ENCODE results near the gene FABP6. TPM values are rescaled to one million over a fixed set of nuclear protein-coding genes. Genes with fewer than 3 reads are reported as not detected.

FABP6 gene
- total RNA-seq, 1 experiment from 2014 or later: 0.52 TPM

DNA sequence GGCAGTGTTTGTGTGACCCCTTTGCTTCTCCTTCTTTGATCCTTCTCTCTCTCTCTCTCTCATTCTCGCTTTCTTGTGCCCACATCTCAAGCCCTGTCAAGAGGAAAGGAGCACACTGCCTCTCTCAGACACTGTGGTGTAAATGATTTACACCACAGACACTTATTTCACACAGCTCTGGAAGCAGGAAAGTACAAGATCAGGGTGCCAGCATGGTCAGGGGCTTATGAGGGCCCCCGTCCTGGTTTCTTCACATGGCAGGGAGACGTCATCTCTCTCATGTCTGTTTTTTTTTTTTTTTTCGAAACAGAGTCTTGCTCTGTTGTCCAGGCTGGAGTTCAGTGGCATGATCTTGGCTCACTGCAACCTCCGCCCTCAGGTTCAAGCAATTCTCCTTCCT is 6.4 kb downstream of the FABP6 start:
- no TSS peak for BruUV-seq (replicated peaks)
- intact Hi-C loops (cut with micrococcal nuclease; ENCODE audit: unreplicated experiment): no loop called here
- Histone ChIP-seq H3K27ac (ENCODE audit: low read depth, low read length, poor library complexity, severe bottlenecking) (no peak overlapping the region), H3K4me3 (ENCODE audit: low read depth, low read length, poor library complexity, severe bottlenecking) (no peak overlapping the region), H3K9me3 (ENCODE audit: low read depth, low read length, poor library complexity, severe bottlenecking) (no peaks in the 10 kb centered on the region), H3K27me3 (replicated peaks; ENCODE audit: insufficient read depth, low read depth, low read length, poor library complexity) (no peaks in the 10 kb centered on the region), H3K4me1 (ENCODE audit: insufficient read depth, low read length, poor library complexity, severe bottlenecking) (no peaks in the 10 kb centered on the region), H3K36me3 (ENCODE audit: insufficient read depth, low read length, poor library complexity, severe bottlenecking) (no peaks in the 10 kb centered on the region)
- POLR2A ChIA-PET (ENCODE audit: low non-redundant PET): no interaction called here
- no peak for DNase-seq (ENCODE audit: low spot score)
- TF ChIP-seq, protein P1, sequence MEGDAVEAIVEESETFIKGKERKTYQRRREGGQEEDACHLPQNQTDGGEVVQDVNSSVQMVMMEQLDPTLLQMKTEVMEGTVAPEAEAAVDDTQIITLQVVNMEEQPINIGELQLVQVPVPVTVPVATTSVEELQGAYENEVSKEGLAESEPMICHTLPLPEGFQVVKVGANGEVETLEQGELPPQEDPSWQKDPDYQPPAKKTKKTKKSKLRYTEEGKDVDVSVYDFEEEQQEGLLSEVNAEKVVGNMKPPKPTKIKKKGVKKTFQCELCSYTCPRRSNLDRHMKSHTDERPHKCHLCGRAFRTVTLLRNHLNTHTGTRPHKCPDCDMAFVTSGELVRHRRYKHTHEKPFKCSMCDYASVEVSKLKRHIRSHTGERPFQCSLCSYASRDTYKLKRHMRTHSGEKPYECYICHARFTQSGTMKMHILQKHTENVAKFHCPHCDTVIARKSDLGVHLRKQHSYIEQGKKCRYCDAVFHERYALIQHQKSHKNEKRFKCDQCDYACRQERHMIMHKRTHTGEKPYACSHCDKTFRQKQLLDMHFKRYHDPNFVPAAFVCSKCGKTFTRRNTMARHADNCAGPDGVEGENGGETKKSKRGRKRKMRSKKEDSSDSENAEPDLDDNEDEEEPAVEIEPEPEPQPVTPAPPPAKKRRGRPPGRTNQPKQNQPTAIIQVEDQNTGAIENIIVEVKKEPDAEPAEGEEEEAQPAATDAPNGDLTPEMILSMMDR (conservative IDR thresholded peaks at IDR 0.05; ENCODE audit: low read depth, low read length): no peak
- no peak for TF ChIP-seq EZH2 (IDR thresholded peaks at IDR 0.05; ENCODE audit: borderline replicate concordance, low read depth, low read length, poor library complexity, severe bottlenecking)
- CTCF ChIA-PET: no interaction called here

DNA sequence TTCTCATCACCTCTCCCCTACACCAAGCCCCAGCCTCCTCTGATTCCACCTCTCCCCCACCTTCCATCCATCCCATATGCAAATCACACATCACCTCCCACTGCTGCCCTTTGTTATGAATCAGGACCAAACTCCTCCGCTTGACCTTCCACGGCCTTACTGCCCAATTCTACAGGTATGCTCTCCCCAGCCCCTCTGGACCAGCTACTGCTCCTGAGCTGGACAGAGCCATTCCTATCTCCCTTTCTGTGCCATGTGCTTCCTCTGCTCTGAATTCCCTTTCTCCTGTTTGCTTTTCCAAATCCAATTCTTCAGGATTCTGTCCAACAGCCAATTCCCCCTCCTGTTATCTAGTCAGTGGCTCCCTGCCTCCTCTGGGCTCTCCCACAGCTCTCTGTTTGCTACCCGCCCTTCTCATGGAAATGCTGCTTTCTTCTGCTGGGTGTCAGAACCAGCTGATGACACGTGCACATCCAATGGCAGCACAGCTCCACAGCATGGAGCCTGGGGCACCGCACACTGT is 8.3 kb downstream of the FABP6 start:
- Histone ChIP-seq H3K4me3 (ENCODE audit: low read depth, low read length, poor library complexity, severe bottlenecking) (no peak overlapping the region), H3K9me3 (ENCODE audit: low read depth, low read length, poor library complexity, severe bottlenecking) (no peaks in the 10 kb centered on the region), H3K36me3 (ENCODE audit: insufficient read depth, low read length, poor library complexity, severe bottlenecking) (no peaks in the 10 kb centered on the region), H3K4me1 (ENCODE audit: insufficient read depth, low read length, poor library complexity, severe bottlenecking) (no peaks in the 10 kb centered on the region), H3K27me3 (replicated peaks; ENCODE audit: insufficient read depth, low read depth, low read length, poor library complexity) (no peaks in the 10 kb centered on the region), H3K27ac (ENCODE audit: low read depth, low read length, poor library complexity, severe bottlenecking) (no peak overlapping the region)
- BruUV-seq (replicated peaks): no TSS peak
- CTCF ChIA-PET: no interaction called here
- POLR2A ChIA-PET (ENCODE audit: low non-redundant PET): no interaction called here
- no peak for TF ChIP-seq EZH2 (IDR thresholded peaks at IDR 0.05; ENCODE audit: borderline replicate concordance, low read depth, low read length, poor library complexity, severe bottlenecking)
- TF ChIP-seq, protein P1 (conservative IDR thresholded peaks at IDR 0.05; ENCODE audit: low read depth, low read length): no peak
- intact Hi-C loops (cut with micrococcal nuclease; ENCODE audit: unreplicated experiment): no loop called here
- DNase-seq (ENCODE audit: low spot score): no peak

DNA sequence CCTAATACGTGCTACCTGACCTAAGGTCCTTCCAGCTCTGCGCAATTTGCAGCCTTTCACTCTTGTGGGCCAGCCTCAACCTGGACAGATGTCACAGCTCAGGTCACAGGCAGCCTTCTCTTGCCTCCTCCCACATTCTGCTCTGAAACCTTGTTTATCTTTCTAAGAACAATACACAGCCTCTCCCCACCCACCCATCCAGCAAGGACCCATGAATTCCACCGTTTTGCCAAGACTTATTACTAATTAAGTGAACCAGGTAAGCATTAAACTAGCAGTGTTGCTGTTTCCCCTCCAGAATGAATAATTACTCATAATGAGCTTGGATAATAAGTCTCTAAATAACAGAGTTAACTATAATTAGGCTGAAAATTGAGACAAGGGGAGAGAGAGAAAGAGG is 11.0 kb downstream of the FABP6 start:
- Histone ChIP-seq H3K36me3 (ENCODE audit: insufficient read depth, low read length, poor library complexity, severe bottlenecking) (no peaks in the 10 kb centered on the region), H3K4me1 (ENCODE audit: insufficient read depth, low read length, poor library complexity, severe bottlenecking) (no peaks in the 10 kb centered on the region), H3K9me3 (ENCODE audit: low read depth, low read length, poor library complexity, severe bottlenecking) (no peaks in the 10 kb centered on the region), H3K27me3 (replicated peaks; ENCODE audit: insufficient read depth, low read depth, low read length, poor library complexity) (no peaks in the 10 kb centered on the region), H3K27ac (ENCODE audit: low read depth, low read length, poor library complexity, severe bottlenecking) (no peak overlapping the region), H3K4me3 (ENCODE audit: low read depth, low read length, poor library complexity, severe bottlenecking) (no peak overlapping the region)
- POLR2A ChIA-PET (ENCODE audit: low non-redundant PET): interaction anchor here (0.7 kb wide), 1 partner anchor 11 kb away, joined by 3 read pairs; the partner anchor contains the start of gene FABP6
- BruUV-seq (replicated peaks): no TSS peak
- intact Hi-C loops (cut with micrococcal nuclease; ENCODE audit: unreplicated experiment): no loop called here
- DNase-seq (ENCODE audit: low spot score): no peak
- CTCF ChIA-PET: no interaction called here
- no peak for TF ChIP-seq EZH2 (IDR thresholded peaks at IDR 0.05; ENCODE audit: borderline replicate concordance, low read depth, low read length, poor library complexity, severe bottlenecking)
- TF ChIP-seq, protein P1 (conservative IDR thresholded peaks at IDR 0.05; ENCODE audit: low read depth, low read length): no peak
